ENCODE results near the gene GPSM1.

DNA sequence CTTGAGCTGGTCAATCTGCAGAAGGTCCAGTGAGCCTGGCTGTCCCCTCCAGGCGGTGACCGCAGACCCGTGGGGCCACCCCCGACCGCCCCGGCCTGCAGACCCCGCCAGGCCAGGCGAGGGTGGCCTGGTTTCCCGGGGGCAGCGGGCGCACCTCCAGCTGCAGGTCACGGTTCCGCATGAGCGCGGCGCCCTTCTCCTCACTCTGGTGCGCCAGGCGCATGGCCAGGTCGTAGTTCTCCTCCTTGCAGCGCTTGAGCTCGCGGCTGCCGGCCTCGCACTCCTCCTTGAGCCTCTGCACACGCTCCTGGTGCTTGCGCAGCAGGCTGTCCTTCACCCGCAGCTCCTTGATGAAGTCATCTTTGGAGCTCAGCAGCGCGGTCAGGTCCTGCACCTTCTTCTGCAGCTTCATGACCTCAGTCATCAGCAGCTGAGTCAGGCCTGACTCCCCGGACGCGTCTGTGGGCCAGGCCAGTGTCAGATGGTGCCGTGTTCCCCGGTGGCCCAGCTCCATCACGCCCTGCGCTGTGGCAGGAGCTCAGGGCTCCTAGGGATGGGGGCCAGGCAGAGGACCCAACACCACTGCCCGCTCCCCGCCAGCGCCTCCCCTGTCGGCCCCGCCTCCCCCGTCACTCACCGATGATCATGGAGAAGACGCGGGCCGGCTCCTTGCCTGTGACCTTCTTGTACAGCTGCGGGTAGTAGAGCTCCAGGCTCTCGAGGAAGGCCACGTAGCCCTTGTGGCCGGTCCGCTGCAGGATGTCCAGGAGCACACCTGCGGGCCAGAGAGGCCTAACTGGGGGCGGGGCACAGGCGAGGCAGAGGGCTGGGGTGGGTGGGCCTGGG, 43.6 kb downstream of the GPSM1 start:
- TF ChIP-seq EZH2 (IDR thresholded peaks at IDR 0.05) (no peak), CTCF (IDR thresholded peaks at IDR 0.05) (no peak)
